GM19463 (cell line): ENCODE results near the gene EVA1A.

Experiments
- ATAC-seq: cut with Tn5 transposase; IDR thresholded peaks from one replicate; pipeline ENCODE4 v1.9.1; 2021; ENCODE audit warnings: mild to moderate bottlenecking, moderate library complexity; ENCODE audit not compliant: unreplicated experiment

The EVA1A gene

DNA sequence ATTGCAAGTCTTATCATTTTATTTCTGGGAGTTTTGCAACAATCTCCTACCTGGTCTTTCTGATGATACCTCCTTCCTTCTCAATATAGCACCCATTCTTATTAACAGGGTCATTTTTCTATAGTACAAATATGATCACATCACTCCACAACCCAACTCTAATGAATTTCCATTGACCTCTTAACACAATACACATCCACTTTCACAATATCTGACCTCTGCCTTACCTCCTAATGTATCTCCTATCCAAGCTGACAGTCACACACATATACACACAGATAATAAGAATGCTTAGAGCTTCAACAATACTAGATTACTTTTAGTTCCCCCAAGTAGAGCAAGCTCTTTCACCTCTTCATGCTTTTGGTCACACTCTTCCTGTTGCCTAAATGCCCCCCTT, 40.9 kb downstream of the EVA1A start:
- ATAC-seq: no peak

- no peak for ATAC-seq
Observed at GRCh38 chr2:75518638-75519465, 41.9 kb downstream of the EVA1A start.

DNA sequence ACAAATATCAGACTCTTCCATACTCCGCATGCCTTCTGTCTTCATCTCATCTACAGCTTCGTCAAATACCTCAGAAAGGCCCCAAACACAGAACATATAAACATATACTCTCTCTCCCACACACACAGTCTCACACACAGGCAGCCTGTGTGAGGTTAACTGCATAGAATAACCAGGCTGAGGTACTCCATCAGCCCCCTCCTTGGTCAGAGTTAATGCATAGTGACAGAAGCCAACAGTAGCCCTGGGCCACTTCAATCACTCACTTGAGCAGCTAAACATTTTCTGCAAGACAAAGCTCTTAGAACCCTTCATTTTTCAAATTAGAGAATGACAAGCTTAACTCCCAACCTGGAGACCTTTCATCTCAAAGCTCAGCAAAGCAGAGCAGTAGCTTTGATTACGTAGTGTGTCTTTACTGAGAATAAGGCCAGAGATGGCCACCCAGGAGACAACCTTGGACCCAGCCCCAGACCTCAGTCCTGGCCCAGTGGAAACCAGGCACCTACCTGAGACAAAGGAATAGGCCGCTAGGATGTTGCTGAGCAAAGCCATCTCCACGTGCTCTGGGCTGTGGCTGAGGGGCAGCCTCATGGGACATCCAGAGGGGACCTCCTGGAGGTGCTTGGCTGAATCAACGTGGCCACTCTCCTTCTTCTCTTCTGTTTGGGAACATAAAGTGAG, 43.0 kb downstream of the EVA1A start:
- ATAC-seq: no peak

GRCh38 chr2:75516378-75517360, 44.1 kb downstream of the EVA1A start:
- no peak for ATAC-seq

DNA sequence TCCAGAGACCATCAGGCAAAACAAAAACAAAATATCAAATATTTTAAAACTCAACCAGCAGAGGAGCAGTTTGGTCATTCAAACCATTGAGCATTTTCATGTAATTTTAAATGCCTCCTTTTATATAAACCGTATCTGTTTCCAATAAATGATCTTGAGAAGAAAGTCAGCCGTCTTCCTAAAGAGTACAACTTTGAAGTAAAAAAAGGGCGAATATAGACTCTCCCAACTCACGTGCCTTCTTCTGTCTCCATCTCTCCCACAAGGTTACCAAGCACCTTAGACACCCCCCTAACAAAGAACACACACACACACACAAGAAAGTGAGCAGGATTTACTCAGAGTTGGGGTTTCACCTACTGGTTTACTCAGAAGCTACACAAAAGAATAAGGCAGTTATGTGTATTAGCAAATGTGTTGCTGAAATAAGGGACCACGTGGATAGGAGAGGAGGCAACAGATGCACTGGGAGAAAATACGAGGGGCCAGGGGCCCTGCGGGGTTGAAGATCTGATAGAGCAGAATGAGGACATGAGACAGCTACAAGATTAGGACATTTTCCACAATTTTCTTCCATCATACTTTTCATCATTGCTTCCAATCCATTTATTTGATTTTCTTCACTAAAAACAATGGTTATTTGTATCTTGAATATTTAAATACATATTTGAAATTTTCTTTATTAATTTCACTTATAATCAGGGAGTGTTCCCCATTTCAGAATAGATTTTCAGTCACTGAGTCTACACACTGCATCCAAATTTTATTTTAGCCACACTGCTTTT, 45.0 kb downstream of the EVA1A start:
- ATAC-seq: no peak

DNA sequence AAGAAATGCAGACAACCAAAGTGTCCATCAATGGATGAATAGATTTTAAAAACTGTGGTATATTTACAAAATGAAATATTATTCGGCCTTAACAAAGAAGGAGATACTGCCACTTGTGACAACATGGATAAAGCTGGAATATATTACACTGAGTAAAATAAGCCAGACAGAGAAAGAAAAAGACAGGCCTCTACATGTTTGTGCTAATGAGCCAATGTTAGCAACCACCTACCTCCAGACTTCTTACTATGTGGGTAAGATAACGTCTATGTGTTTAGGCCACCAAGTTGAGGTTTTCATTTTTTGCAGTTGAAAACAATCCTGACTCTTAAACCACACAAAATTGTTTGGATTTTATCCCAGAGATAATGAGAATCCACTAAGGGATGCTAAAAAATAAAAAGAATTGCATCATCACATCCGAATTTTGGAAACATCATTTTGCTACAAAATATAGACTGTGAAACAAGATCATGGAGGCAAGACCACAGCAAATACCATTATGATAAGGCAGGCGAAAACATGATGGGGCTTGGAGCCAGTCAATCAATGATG, 47.0 kb downstream of the EVA1A start:
- ATAC-seq: no peak

- ATAC-seq: no peak
Observed at GRCh38 chr2:75512455-75513212, 48.1 kb downstream of the EVA1A start.

DNA sequence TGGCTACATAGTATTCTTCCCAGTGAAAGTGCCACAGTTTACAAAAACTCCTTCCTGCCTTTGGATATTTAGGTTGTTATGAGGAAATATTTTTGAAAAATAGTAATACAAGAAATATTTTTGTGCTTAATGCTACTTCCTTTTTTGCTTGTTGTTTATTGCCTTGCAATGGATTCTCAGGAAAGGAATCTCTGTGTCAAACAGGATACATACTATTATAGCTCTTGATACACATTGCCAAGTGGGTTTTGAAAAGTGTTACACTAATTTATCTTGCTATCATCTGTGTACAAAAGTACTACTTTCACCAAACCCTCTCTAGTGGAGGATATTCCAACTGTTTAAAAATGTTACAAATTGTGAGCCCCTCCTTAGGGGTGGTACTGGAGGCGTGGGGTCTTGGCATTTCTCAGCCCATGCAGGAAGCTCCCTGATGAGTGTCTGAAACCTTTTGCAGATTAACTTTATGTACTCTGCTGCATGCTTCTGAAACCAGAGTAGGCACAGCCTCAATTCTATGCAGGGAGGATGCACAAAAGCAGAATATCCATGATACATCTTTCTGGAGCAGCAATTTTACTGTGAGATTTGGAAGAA, 54.5 kb downstream of the EVA1A start:
- ATAC-seq: no peak

DNA sequence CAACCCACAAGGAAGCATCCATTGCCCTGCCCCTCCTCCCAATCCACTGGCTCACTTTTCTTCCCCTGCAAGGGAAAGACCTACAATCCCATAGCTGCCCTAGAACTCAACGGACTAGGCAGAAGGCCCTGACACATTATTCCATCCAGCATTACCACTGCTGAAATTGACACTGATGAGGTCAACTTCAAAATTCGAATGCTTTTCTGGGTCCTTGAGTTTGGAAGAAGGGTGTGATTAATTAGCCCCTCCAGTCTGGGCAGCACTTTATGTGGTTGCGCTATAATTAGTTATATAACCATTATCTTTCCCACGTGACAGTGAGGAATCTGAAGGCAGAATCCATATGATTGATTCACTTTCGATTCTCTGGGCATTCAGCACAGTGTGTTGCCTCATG, 55.7 kb downstream of the EVA1A start:
- ATAC-seq: no peak

- no peak for ATAC-seq
Observed at GRCh38 chr2:75503048-75503607, 57.6 kb downstream of the EVA1A start.

GRCh38 chr2:75500633-75501032, 60.1 kb downstream of the EVA1A start:
- no peak for ATAC-seq

DNA sequence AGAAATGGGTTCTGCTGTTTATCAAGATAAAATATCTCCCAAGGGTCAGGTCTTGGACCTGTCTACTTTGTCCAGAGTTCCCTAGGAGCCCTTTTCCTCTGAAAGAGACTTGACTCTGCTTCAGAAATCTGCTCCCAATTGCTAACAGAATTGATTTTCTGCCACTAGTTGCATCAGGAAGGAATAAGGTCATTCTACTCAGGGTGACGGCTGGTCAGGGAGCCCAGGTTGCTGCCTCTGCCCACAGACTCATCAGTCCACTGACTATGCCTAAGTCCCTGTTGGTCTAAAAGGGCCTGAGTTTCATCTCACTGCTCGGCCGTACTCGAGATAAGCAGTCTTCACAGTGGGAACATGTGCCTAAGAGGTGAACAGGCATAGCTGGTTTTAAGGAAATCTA, 61.2 kb downstream of the EVA1A start:
- no peak for ATAC-seq

- no peak for ATAC-seq
Observed at GRCh38 chr2:75498907-75499306, 61.8 kb downstream of the EVA1A start.

DNA sequence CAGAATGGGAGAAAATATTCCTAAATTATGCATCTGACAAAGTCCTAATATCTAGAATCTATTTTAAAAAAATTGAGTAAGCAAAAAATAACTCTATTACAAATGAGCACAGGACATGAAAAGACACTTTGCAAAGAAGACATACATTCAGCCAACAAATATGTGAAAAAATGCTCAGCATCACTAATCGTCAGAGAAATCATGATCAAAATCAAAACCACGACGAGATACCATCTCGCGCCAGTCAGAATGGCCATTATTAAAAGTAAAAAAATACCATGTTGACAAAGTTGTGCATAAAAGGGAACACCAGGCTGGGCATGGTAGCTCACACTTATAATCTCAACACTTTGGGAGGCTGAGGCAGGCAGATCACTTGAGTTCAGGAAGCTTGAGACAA, 63.5 kb downstream of the EVA1A start:
- no peak for ATAC-seq

GRCh38 chr2:75495862-75496261, 64.9 kb downstream of the EVA1A start:
- ATAC-seq: no peak

GRCh38 chr2:75494137-75494769, 66.5 kb downstream of the EVA1A start:
- no peak for ATAC-seq

- ATAC-seq: no peak
Observed at GRCh38 chr2:75493230-75493629, 67.5 kb downstream of the EVA1A start.

DNA sequence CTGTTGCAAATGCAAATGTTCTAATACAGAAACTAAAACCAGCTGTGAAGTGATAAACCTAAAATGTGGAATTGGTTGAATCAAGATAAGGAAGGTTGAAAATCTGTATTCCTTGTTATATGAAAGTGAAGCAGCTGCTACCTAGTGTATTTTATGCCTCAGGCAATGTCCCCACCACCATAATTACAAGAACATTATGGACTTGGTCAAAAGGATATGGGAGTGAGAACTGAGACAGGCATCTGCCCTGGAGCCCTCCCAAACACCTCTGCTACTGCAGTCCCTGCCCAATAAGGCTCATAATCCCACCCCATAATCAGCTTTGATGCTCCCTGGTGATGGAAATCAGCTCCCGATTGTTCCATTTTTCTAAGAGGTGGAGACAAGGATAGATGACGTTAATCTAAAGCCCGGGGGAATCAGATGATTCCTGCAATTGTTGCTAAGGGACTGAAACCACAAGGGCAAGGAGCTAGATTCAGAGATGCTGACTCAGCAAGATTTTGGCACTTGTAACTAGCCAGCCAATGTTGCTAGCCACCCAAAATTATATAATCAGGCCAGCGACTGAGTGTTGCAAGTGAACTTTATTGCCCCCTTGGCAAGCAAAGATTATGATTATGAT, 69.5 kb downstream of the EVA1A start:
- ATAC-seq: no peak
